Glomerular visceral epithelial cell (primary cell): ENCODE data around the gene FILIP1.
"Not testable (repeated sequence)": the region's sequence is repeated elsewhere in the genome, so short reads cannot be mapped to it uniquely, and the experiment has no call there.

Source experiments
- DNase-seq: peaks from one replicate; pipeline ENCODE4 v3.0.0-alpha.2; 2016; ENCODE audit errors: extremely low spot score

The FILIP1 gene

DNA sequence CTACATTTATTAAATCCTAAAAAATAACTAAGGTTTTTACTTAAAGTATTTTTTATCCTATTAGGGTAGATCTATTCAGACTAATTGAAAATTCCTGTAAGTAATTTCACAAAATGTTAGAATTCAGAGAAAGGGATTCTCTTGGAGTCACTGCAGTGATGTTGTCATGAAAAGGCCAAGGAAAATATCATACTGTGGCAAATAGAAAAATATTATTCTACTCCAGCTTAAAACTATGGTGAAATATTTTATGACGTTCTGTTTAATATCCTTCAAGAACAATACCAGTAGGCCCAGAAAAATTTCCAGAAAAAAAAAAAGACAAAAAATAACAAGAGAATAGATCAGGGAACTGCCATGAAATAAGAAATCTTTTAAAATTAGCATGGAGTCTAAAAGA lies 73.6 kb downstream of the FILIP1 start:
- DNase-seq = no peak

DNA sequence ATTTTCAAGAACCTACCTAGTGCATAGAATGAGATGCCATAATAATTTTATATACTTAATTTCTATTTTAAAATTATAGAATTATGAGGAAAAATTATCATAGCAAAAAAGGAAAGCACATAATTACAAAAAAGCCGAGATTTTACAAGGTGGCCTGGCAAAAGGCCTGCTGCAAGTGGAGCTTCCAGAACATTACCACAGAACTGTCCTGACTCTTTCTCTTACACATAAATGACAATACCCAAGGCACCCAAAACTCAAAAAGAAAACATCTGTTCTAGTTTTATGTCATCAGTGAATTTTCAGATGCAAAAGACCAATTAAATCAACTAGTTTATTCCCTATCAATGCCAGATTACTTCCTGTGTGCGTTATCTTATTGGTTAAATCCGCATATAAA lies 74.2 kb downstream of the FILIP1 start:
- DNase-seq = no peak

DNA sequence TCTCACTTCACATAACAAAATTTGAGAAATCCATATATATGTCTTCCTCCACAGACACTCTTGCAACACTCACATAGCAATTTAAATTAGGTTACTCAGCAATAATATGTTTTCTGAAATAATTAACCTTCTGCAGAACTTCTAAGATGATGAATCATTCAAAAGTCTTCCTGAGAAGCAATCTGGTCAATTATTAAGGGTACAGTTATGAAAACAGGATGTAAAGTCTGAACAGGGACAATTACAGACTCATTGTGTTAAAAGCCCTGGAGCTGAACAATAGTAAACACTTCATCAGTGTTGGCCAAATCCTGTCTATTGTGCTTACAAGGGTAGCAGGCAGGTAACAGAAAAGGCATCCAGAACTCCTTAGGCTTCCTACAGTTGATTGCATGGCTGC lies 75.4 kb downstream of the FILIP1 start:
- DNase-seq = peak; percentile 76

DNA sequence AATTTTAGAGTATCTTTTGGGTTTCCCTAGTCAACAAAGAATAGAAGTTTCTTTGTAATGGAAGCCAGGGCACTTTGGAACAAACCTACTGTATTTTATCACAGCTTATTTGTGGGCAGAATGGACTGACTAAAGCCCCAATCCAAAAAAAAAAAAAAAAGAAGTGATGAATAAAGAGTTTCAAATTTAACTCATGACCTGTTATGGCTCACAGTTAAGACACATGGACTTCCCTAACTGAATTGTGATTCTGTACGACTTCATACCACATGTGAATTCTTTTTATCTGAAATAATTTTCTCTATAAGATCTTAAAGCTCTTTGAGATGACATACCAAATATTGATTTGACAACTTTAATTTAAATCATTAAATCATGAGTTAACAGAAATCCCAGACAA lies 77.2 kb downstream of the FILIP1 start:
- no peak for DNase-seq

DNA sequence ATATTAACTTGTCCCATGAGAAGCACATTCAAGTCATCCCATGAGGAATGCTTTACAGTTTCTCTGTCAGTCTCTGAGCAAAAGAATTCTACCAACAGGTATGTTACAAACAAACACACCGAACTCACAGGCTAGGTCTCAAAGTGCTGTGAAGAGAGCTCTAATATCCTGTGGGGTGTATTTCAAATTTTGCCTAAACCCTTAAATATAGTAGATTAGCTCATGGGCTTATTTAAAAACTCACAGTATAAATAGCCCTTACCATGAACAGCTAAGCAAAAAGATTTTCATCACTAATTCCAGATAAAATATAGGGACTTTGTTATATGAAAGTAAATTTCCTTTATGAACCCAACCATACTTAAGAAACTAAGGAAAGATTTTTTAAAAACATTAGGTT lies 77.8 kb downstream of the FILIP1 start:
- DNase-seq = no peak

DNA sequence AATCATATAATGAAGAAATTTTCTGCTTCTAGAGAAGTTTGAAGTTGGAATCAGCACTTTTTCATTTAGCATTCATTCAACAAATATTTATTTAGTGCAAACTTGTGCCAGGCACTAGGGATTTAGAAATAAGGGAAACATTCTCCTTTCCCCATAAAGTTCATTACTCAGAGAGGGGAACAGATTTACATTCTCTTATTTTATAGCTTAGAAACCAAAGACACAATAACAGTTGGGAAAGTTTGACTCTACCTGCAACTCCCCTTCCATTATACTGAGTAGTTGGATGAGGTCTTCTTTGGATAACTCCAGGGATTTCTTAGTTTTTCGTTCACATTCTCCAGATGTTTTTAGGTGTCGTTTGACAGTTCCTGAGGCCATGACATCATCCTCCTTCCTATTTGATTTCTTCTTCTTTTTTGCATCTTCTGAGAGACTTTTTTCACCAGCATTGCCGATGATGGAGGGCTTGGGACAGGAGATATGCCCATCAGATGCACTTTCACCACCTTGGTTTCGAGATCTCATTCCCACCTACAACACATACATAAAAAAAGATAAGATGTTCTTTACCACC lies 79.1 kb downstream of the FILIP1 start:
- DNase-seq = no peak

DNA sequence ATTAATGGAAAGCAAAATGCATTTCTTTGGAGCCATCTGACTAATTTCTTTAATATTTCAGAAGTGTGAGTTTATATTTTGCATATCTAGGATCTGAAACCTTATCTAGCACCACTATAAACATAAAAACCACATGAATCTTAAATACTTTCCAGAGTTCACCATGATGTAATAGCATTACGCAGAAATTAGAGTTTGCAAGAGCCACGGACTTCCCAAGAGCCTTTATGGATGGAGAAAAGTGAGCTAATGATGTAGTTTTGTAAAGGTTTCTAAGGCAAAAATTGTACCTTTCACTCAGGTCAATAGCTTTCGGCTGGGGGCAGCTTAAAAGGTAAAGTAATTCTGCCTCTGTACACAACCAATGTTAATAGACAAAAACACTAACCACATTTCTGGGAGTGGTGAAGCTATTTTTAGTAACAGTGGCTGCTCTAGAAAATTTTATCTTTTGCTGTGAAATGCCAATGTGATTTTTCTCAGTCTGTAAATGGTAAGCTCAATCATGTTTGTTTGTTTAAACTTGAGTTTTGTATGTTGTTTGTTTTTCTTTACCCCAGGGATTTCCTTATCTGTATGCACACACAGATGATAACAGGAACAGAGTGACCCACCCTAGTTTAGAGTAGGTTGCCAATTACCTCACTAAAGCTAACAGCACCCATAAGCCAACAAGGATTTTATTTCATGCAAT lies 80.5 kb downstream of the FILIP1 start:
- no peak for DNase-seq

DNA sequence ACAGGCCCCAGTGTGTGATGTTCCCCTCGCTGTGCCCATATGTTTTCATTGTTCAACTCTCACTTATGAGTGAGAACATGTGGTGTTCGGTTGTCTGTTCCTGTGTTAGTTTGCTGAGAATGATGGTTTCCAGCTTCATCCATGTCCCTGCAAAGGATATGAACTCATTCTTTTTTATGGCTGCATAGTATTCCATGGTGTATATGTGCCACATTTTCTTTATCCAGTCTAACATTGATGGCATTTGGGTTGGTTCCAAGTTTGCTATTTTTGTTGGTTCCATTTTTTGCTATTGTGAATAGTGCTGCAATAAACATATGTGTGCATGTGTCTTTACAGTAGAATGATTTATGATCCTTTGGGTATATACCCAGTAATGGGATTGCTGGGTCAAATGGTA lies 83.0 kb downstream of the FILIP1 start:
- DNase-seq = not testable (repeated sequence)

DNA sequence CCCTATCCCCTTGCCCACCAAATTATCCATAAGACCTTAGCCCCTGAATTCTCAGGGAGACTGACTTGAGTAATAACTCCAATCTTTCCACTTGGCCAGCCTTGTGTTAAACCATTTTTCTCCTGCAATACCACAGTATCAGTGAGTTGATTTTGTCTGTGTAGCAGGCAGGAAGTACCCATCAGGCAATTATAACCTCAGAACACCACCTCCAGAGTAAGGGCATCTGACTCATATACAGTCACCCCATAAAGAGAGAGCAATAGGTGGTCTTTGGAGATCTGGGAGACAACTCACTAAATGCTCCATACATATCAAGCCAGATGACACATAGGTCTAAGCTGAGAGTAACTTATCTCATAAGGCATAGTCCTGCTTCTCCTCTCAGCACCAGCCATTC lies 83.7 kb downstream of the FILIP1 start:
- peak; percentile 96 for DNase-seq

DNA sequence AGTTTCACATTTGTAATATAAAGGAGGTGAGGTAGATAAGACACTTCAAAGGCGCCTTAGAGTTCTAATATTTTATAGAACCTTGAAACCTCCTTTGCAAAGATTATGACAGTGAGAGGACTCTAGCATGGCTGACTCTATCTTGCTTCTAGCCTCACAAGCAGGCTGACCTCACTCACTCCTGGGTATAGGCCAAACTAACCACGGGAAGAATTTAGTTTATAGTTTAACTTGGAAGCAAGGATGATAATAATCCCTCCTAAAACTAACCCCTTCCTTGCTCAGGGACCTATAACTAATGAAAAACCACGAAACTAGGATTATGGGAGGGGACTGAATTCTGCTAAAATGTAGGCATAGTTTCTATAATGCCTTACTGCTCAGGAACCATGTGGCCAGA lies 84.3 kb downstream of the FILIP1 start:
- DNase-seq = peak; percentile 90

DNA sequence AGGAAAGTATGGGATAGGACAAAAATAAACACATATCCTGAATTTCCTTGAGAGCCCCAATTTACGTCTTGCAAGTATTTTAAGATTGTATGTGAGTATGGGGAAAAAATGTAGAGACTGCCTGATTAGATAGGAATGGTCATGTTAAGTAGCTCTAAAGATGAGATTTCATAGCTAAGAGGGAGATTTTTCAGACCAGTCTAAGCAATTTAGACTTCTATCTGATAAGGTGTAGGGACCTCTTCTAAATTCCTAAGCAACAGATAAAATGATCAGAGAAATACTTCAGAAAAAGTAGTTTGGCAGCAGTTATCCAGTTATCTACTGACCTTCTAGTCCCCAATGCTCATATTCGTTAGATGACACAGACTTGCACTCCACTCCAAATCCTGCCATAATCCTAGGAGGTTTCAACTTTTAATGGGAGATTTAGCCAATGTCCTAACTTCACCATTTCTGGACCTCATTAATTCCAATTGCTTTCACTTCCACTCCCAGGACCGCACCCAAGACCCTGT lies 90.0 kb downstream of the FILIP1 start:
- DNase-seq = no peak

DNA sequence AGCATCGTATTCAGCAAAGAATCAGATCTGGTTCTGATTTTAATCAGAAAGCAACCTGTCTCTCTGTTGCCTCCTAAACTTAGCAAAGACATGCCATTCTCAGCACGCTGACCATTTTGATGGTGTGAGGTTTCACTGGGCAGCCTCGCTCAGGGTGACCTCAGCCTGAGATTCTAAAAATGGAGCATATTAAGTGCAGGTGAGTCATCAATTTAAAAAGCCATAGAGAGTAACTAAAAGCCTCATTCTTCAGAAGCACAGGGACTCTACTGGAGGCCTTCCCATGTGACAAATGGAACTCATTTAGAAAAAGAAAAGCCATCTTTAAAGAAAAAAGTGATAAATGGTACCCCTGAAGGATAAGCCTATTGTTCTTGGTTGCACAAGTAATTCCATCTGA lies 91.3 kb downstream of the FILIP1 start:
- DNase-seq = peak; percentile 78

DNA sequence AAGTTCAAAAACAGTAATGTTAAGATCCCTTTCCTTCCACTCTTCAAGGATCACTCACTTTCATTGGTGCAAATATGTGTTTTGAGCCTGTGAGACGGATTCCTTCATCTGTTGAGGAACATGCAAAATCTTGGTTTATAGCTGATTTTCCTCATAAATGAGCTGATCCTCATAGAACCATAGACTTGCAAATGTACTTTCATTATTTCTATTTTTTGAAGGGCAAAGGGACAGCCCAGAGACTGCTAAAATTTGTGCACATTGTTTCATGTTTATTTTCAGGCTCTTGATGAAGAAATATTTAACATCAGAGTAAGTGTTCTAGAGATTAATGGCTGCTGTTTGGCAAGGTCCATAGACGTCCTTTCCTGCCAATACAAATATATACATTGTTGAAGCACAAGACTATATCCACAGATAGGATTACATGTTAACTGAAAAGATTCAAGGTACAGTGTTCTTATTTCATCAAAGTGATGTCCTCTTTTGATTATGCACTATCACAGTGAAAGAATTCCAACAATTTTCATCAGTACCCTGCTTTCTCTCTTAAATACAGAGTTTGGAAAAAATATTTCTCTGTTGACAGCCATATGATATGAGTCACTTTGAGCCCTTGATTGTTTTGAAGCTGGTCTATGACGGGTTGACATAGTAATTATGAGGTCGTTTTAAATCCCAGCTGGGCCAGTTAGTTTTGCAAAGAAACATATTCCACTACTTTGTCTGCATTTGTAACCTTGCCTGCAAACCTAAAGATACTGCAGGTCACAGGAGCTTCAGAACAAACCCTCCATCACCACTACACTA lies 95.7 kb downstream of the FILIP1 start:
- DNase-seq = peak; percentile 35

DNA sequence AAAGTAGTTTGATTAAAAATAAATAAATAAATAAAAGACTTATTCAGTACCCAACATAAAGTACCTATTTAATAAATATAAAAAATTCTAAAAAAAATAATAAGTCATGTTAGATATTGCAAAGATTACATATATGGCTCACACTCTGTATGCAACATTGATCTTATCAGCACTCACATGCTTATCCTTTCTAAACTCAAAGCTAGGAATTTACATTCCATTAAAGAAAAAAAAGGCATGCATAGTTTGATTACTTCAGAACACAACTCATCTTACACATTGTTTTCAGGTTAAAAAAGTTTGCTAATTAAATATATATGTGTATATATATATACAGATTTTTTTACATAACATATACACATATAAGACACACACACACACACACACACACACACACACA lies 96.4 kb downstream of the FILIP1 start:
- no peak for DNase-seq

DNA sequence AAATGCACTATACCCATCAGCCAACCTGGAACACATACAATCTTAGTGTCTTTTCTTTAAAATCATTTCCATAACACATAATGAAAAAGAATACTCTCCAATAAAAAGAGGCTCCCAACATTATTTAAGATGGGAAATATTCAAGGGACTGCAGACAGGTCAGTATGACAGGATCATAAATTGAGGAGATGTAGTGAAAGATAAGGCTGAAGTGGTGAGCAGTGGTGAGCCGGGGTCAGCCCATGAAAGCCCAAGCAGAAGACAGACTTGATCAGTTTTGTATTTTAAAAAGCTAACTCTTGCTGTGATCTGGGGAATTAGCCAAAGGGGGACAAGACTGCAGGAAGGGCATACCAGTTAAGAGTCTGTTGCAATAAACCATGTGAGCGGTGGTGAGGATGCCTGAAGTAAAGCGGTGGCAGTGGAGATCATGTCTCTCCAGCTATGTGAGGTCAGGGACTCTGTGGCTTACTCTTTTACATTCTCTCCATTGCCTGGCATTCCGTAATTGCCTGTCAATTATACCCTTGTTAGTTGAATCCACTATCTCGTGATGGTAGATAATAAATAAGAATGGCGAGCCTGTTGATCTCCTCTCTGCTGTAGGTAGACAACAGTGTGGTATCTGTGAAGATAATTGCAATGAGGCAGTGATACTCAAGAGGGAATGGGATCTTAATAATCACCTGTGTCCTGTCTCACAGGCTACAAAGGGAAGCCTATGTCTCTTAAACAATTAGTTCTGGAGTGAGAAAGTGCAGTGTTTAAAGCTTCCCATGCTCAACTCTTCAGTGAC lies 97.4 kb downstream of the FILIP1 start:
- no peak for DNase-seq

DNA sequence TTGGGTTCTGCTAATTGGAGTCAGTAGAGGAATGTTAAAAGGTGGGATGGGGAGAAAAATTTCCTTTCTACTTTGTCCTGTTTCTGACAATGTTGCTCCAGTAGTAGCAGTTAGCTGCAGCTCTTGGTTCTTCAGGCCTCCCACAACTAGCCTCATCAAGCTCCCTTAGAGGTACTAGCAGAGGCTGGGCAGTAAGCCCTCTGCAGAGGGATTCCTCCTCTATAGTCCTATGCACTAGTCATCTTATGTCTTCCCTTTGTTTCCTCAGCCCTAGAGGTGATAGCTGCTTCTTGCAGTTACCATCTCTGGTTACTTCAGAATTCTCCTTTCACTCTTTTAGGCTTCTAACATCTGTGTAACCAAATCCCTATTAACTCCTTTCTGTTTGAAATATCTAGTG lies 99.8 kb downstream of the FILIP1 start:
- no peak for DNase-seq

DNA sequence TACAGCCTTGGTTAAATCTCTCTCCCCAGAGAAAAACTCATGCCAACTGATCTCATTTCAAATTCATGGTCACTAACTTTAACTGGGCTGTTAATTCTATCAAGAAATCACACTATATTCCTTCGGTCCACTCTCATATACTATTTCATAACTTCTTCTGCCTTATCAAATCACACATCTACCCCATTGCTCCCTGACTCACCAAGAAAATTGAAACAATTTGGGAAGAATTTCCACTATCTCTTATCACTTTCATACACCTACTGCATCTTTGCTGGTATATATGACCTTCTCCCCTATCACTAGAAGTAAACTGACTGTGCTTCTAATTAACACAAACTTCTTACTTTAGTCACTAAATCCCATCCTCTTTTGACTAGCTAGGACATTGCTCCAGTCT lies 102.3 kb downstream of the FILIP1 start:
- DNase-seq = no peak

DNA sequence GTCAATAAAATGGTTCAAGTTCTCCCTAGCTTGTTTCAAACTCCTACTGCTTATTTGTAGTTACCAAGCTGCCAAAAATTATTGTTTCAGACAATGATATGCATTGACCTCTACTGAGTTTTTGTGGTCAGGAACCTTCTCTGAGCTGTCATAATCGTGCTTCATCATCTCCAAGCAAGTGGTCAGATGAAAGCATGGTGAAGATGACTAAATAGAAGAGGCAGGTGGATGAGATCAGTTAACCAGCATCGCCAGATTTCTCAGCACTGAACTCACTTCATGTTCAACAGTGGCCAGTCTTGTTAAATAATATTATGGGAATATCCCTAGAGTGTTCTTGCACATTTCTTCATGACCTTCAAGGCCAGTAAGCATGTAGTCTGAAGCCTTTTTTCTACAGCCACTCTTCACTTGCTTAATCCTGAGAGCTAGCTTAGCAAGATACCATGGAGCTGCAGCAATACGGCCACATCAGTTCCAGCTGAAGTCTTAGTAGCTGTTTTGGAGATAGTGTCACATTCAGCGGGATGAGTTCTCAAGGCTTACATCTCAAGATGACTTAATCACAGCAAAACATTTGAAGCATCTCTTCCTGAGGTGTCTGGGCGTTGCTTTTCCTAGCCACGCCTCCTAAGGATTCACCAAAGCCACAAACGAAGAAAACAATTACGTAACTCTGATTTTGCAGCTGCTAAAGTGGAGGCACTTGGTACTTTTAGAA lies 107.4 kb downstream of the FILIP1 start:
- DNase-seq = peak; percentile 92

DNA sequence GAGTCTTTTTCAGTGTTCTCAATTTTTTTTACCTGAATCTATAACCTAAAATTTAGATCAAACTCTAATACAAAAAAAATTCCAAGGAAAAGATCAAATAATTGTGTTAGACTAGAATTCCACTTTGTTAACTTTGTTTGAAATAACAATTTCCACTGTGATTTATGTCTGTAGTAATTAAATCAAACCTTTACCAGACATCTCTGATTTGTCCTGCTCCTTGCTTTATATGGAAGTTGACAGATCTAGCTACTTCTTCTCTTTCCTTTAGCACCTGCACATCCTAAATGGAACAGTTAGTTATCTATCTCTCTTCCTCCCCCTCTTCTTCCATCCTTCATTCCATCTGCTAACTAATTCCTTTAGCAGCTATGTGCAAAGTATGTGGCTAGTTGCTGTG lies 109.5 kb downstream of the FILIP1 start:
- no peak for DNase-seq

DNA sequence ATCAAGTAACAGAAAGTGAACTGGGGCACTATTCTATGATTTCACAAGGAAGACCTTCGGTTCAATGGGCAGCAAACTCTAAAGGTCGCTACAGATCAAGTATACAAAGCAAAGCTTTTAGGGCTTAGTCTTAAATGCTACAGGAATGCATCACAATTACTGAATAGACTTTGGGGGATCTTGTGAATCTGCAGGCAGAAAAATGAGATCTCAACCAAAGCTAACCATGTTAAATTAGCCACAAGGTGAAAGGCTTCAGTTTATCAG lies 111.0 kb downstream of the FILIP1 start:
- no peak for DNase-seq

DNA sequence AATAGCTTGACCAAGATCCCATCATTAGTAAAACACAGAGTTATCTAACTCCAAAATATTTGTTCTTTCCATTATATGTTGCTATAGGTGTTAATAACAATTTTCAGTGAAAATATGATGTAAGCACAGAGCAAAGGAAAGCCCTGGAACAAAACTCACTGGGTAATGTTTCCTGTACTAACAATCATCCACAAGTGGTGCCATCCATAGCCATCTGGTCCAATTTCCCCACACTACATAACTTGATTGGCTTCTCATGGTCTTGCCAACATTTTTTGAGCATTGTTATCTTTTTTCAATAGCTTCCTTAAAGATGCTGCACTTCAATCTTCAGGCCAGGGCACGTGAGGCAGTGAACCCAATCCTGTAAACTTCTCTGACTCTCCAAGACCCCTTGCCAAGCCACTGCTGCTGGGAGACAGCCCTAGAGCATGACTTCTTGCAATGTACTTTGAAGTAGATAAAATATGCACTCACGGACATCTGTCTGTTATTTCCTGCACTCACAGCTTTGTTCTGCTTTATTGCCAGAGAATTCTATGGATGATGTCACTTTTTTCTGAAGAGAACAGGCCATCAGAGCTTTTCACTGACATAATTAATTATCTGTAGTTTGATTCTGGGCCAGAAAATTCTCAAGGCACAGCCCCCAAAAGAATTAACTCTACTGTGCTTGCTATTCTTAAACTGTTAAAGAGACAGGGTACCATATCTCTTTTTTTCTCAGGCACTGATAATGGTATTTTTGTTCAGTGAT lies 111.5 kb downstream of the FILIP1 start:
- DNase-seq = peak; percentile 89
